ENCODE results near the gene LCTL. TPM values are rescaled to one million over a fixed set of nuclear protein-coding genes. Genes with fewer than 3 reads are reported as not detected.

Gene LCTL
- total RNA-seq, 2 donors from 2014 or later: not detected

- H3K9me3 Mint-ChIP-seq: no peaks in the 10 kb centered on the region
- no peak overlapping the region for H3K4me3 Mint-ChIP-seq
- no peaks in the 10 kb centered on the region for H3K36me3 Mint-ChIP-seq (ENCODE audit: insufficient read depth in 2 of 2)
- peaks cover 7% of the 10 kb centered on the region for H3K4me1 Mint-ChIP-seq (ENCODE audit: low read depth)
- H3K27ac Mint-ChIP-seq: no peak overlapping the region
- DNase-seq (no peak), ATAC-seq (replicated peaks in 1 of 2) (no peak)
- H3K27me3 Mint-ChIP-seq (ENCODE audit: low read depth): no peaks in the 10 kb centered on the region
These were observed 2.1 kb upstream of the LCTL start for GRCh38 chr15:66567897-66568296.

- Mint-ChIP-seq H3K4me1 (ENCODE audit: low read depth) (peaks cover 7% of the 10 kb centered on the region), H3K4me3 (peak overlapping the region in 1 of 2 donors; percentile 11), H3K9me3 (no peaks in the 10 kb centered on the region), H3K27ac (no peak overlapping the region), H3K27me3 (ENCODE audit: low read depth) (no peaks in the 10 kb centered on the region), H3K36me3 (ENCODE audit: insufficient read depth in 2 of 2) (no peaks in the 10 kb centered on the region)
- ATAC-seq (replicated peaks in 1 of 2): peak; percentile 34 to 68
- DNase-seq: peak; percentile 38 to 69
These were observed 1.2 kb upstream of the LCTL start for GRCh38 chr15:66566963-66567531.

GRCh38 chr15:66565141-66565641, 607 bp downstream of the LCTL start:
- Mint-ChIP-seq H3K27me3 (ENCODE audit: low read depth) (no peaks in the 10 kb centered on the region), H3K4me1 (ENCODE audit: low read depth) (peaks cover 7% of the 10 kb centered on the region), H3K9me3 (no peaks in the 10 kb centered on the region), H3K27ac (no peak overlapping the region), H3K36me3 (ENCODE audit: insufficient read depth in 2 of 2) (no peaks in the 10 kb centered on the region), H3K4me3 (no peak overlapping the region)
- no peak for DNase-seq
- no peak for ATAC-seq (replicated peaks in 1 of 2)

GRCh38 chr15:66564136-66565041, 1.4 kb downstream of the LCTL start:
- Mint-ChIP-seq H3K36me3 (ENCODE audit: insufficient read depth in 2 of 2) (no peaks in the 10 kb centered on the region), H3K27me3 (ENCODE audit: low read depth) (no peaks in the 10 kb centered on the region), H3K4me3 (no peak overlapping the region), H3K9me3 (no peaks in the 10 kb centered on the region), H3K27ac (no peak overlapping the region), H3K4me1 (ENCODE audit: low read depth) (peaks cover 7% of the 10 kb centered on the region)
- ATAC-seq (replicated peaks in 1 of 2) (no peak), DNase-seq (no peak)

DNA sequence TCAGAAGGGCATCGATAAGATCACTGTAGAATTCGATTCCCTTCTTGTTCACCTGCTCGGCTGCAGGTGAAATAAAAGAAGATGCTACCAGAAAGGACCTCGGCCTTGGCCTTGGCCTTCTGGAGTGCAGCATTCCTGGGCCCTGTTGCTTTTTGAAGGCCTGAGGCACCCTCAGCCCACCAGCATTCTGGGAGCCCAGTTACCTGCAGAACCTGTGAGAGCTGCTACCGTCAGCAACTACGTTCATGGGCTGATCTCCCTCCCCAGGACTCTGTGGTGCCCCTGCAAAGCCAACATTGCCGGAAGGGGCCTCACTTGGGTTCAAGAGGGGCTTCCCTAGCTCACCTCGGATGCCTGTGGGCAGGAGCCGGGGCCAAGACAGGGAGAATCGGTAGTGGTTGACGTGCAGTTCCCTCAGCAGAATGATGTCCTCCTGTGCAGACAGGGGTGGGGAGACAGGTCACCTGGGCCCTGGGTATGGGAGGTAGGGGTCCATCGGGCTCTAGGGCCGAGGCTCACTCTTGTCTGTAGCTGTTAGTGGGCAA, 2.2 kb downstream of the LCTL start:
- H3K27ac Mint-ChIP-seq: no peak overlapping the region
- H3K27me3 Mint-ChIP-seq (ENCODE audit: low read depth): no peaks in the 10 kb centered on the region
- no peaks in the 10 kb centered on the region for H3K36me3 Mint-ChIP-seq (ENCODE audit: insufficient read depth in 2 of 2)
- DNase-seq: no peak
- no peak for ATAC-seq (replicated peaks in 1 of 2)
- peaks cover 7% of the 10 kb centered on the region for H3K4me1 Mint-ChIP-seq (ENCODE audit: low read depth)
- no peaks in the 10 kb centered on the region for H3K9me3 Mint-ChIP-seq
- no peak overlapping the region for H3K4me3 Mint-ChIP-seq

- Mint-ChIP-seq H3K4me1 (ENCODE audit: low read depth) (peaks cover 7% of the 10 kb centered on the region), H3K4me3 (no peak overlapping the region), H3K27ac (no peak overlapping the region), H3K27me3 (ENCODE audit: low read depth) (no peaks in the 10 kb centered on the region), H3K9me3 (no peaks in the 10 kb centered on the region), H3K36me3 (ENCODE audit: insufficient read depth in 2 of 2) (no peaks in the 10 kb centered on the region)
- ATAC-seq (replicated peaks in 1 of 2) (no peak), DNase-seq (no peak)
These were observed 2.7 kb downstream of the LCTL start for GRCh38 chr15:66563126-66563525.

DNA sequence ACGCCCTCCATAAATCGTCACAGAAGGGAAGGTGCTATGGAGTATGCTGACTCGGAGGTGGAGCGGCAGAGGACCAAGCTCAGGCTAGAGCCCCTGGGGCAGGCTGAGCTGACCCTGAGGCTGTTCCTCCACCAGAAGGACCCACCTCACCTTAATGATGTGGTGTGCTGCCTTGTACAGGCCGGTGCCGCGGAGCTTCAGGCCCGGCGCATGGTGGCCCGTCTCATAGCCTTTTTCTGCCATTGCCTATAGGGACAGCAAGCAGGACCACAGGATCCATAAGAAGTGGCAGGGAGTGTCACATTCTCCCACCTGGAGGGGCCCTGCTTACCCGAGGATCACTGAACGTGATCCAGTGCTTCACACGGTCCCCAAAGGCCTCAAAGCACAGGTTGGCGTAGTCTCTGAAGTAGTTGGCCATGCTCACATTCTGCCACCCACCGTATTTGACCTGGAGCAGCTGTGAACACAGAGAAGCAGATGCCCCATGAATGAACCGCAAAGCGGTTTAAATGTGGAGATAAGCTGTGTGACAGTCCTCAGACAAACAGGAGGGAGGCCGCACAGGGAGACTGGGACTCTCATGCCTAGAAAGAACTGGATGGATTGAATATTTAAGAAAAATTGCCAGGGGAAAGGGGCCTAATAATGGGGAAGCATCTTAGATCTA, 4.8 kb downstream of the LCTL start:
- no peaks in the 10 kb centered on the region for H3K4me1 Mint-ChIP-seq (ENCODE audit: low read depth)
- H3K27ac Mint-ChIP-seq: no peak overlapping the region
- H3K27me3 Mint-ChIP-seq (ENCODE audit: low read depth): no peaks in the 10 kb centered on the region
- H3K9me3 Mint-ChIP-seq: no peaks in the 10 kb centered on the region
- no peaks in the 10 kb centered on the region for H3K36me3 Mint-ChIP-seq (ENCODE audit: insufficient read depth in 2 of 2)
- H3K4me3 Mint-ChIP-seq: no peak overlapping the region
- DNase-seq: no peak
- no peak for ATAC-seq (replicated peaks in 1 of 2)

DNA sequence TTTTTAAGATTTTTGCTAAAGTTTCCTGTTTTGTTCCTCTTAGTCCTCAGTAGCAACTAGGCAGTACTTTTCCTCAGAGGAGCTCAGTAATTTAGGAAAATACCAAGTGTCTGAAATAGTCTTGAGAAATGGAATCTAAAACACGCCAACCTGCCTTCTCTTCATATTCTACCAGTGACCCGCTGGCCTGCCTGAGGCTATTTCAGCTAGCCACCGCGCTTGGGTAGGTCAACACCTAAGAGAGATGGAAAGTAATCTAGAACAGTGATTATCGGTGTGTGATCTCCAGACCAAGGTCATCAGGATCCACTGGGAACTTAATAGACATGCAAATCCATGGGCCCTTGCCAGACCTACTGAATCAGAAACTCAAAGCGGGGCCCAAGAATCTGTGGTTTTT, 7.5 kb downstream of the LCTL start:
- Mint-ChIP-seq H3K9me3 (peaks cover 0 to 2% of the 10 kb centered on the region in 2 donors), H3K4me1 (ENCODE audit: low read depth) (no peaks in the 10 kb centered on the region), H3K4me3 (no peak overlapping the region), H3K36me3 (ENCODE audit: insufficient read depth in 2 of 2) (no peaks in the 10 kb centered on the region), H3K27me3 (ENCODE audit: low read depth) (no peaks in the 10 kb centered on the region), H3K27ac (no peak overlapping the region)
- ATAC-seq (replicated peaks in 1 of 2): no peak
- no peak for DNase-seq

DNA sequence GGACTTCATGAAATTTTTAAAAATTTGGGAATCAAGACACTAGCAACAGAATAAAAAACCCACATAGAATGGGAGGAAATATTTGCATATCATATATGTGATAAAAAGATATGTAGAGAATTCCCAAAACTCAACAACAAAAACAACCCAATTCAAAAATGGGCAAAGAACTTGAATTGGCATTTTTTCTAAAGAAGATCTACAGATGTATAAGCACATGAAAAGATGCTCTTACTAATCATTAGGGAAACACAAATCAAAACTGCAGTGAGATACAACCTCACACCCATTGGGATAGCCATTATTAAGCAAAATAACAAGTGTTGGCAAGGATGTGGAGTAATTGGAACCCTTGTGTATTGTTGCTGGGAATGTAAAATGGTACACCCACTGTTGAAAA, 10.1 kb downstream of the LCTL start:
- Mint-ChIP-seq H3K27me3 (ENCODE audit: low read depth) (no peaks in the 10 kb centered on the region), H3K36me3 (ENCODE audit: insufficient read depth in 2 of 2) (peaks cover 0 to 4% of the 10 kb centered on the region in 2 donors), H3K9me3 (peaks cover 0 to 2% of the 10 kb centered on the region in 2 donors), H3K4me3 (no peak overlapping the region), H3K4me1 (ENCODE audit: low read depth) (no peaks in the 10 kb centered on the region), H3K27ac (no peak overlapping the region)
- no peak for DNase-seq
- no peak for ATAC-seq (replicated peaks in 1 of 2)

- no peak for DNase-seq
- no peaks in the 10 kb centered on the region for H3K4me1 Mint-ChIP-seq (ENCODE audit: low read depth)
- no peak for ATAC-seq (replicated peaks in 1 of 2)
- H3K27ac Mint-ChIP-seq: no peak overlapping the region
- no peaks in the 10 kb centered on the region for H3K9me3 Mint-ChIP-seq
- H3K4me3 Mint-ChIP-seq: no peak overlapping the region
- no peaks in the 10 kb centered on the region for H3K27me3 Mint-ChIP-seq (ENCODE audit: low read depth)
- peaks cover 0 to 18% of the 10 kb centered on the region in 2 donors for H3K36me3 Mint-ChIP-seq (ENCODE audit: insufficient read depth in 2 of 2)
These were observed 20.5 kb downstream of the LCTL start for GRCh38 chr15:66545255-66545654.

DNA sequence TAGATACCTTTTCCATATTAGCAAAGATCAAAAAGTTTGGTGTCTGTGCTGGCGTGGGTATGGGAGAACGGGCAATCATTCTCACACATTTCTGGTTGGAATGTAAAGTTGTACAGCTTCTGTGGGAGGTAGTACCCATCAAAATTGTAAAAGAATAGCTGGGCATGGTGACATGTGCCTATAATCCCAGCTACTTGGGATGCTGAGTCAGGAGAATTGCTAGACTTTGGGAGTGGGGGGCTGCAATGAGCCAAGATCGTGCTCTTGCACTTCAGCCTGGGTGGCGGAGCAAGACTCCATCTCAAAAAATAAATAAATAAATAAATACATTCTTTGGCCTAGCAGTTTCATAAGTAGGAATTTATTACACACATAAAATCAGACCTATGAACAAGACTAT, 22.9 kb downstream of the LCTL start:
- no peaks in the 10 kb centered on the region for H3K27me3 Mint-ChIP-seq (ENCODE audit: low read depth)
- no peak for ATAC-seq (replicated peaks in 1 of 2)
- H3K27ac Mint-ChIP-seq: no peak overlapping the region
- no peak overlapping the region for H3K4me3 Mint-ChIP-seq
- no peak for DNase-seq
- H3K36me3 Mint-ChIP-seq (ENCODE audit: insufficient read depth in 2 of 2): peaks cover 4 to 27% of the 10 kb centered on the region in 2 donors
- no peaks in the 10 kb centered on the region for H3K9me3 Mint-ChIP-seq
- no peaks in the 10 kb centered on the region for H3K4me1 Mint-ChIP-seq (ENCODE audit: low read depth)

DNA sequence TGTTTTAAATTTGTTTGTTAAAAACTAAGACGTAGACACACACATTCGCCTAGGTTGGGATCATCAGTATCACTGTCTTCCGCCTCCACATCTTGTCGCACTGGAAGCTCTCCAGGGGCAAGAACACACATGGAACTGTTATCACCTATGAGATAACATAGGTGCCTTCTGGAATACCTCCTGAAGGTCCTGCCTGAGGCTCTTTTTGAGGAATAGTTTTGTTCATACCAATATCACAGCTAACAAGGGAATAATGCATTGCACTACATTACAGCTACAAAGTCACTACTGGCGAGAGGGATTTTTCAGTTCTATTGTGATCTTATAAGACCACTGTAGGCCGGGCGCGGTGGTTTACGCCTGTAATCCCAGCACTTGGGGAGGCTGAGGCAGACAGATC, 30.7 kb downstream of the LCTL start:
- Mint-ChIP-seq H3K4me1 (ENCODE audit: low read depth) (no peaks in the 10 kb centered on the region), H3K36me3 (ENCODE audit: insufficient read depth in 2 of 2) (peaks cover 4 to 11% of the 10 kb centered on the region in 2 donors), H3K27me3 (ENCODE audit: low read depth) (no peaks in the 10 kb centered on the region), H3K9me3 (no peaks in the 10 kb centered on the region), H3K4me3 (no peak overlapping the region), H3K27ac (no peak overlapping the region)
- DNase-seq (no peak), ATAC-seq (replicated peaks in 1 of 2) (no peak)

DNA sequence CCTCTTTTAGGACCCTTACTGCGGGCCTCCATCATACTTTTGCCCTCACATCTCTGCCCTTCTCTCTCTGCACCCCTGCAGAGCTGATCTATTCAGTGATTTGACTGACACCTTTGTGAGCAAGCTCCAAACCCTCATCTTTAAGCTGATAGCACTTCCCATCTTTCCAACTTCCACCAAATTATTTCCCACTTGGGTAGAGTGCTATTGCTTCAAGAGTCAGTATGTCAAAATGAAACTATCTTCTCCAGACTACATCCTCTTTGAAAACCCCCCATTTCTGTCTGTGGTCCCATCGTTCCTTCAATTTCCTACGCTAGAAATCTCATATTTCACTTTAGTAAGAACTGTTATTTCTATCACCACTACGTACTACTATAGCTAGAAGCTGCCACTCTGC, 41.0 kb downstream of the LCTL start:
- Mint-ChIP-seq H3K4me1 (ENCODE audit: low read depth) (no peaks in the 10 kb centered on the region), H3K36me3 (ENCODE audit: insufficient read depth in 2 of 2) (peaks cover 5 to 26% of the 10 kb centered on the region in 2 donors), H3K4me3 (no peak overlapping the region), H3K27me3 (ENCODE audit: low read depth) (no peaks in the 10 kb centered on the region), H3K27ac (no peak overlapping the region), H3K9me3 (no peaks in the 10 kb centered on the region)
- DNase-seq (no peak), ATAC-seq (replicated peaks in 1 of 2) (no peak)
